HCT116 (cell line): ENCODE results near the gene CYP4F12. TPM values are rescaled to one million over a fixed set of nuclear protein-coding genes. Genes with fewer than 3 reads are reported as not detected.
A peak's percentile ranks its signal among the peaks of the same experiment; 100 is the strongest.

Experiments used
- ATAC-seq: fragments of 200-7000 bp; cut with Tn5 transposase; 2 replicates; pipeline ENCODE4 v1.9.1; 2020; ENCODE audit warnings: mild to moderate bottlenecking, moderate library complexity
- BruUV-seq: library from RNA; stranded (reverse); fragments of 400-500 nt; replicated peaks from 2 replicates; lab custom pipeline; 2021; lab: Mats Ljungman, UMichigan
- CTCF ChIA-PET: fragments of 300-600 bp; sonication (Branson Sonifier 250); formaldehyde crosslinking; loops from one replicate; lab custom pipeline; 2021; ENCODE audit warnings: antibody characterized with exemption; lab: Charles Lee
- POLR2A ChIA-PET: fragments of 300-600, 350-600 bp; sonication (Branson Sonifier 250); formaldehyde crosslinking; loops from one replicate; lab custom pipeline; 2021; ENCODE audit warnings: antibody characterized with exemption; lab: Charles Lee
- RAD21 ChIA-PET, 2 experiments: fragments of 300-600 bp; sonication (Branson Sonifier 250); formaldehyde crosslinking; loops; one replicate each; lab custom pipeline; 2023; ENCODE audit warnings: low total read pairs in 2 of 2; ENCODE audit not compliant: uncharacterized antibody in 2 of 2, unreplicated experiment in 2 of 2, low non-redundant PET in 1 of 2; lab: Charles Lee
- DNase-seq: peaks from one replicate; pipeline ENCODE4 v3.0.0-alpha.2; 2010; ENCODE audit warnings: low read depth, low spot score
- H2AFZ ChIP-seq: fragments of 200-600 bp; shearing (Covaris generic), sonication (generic); 2 replicates; pipeline ENCODE4 v1.6.1; 2017; ENCODE audit warnings: low read depth, mixed run types, mixed read lengths, antibody characterized with exemption, low read length; ENCODE audit not compliant: poor library complexity, severe bottlenecking
- H3K27ac ChIP-seq: 2 replicates; pipeline ENCODE4 v1.5.1; 2012; ENCODE audit warnings: low read depth, low read length
- H3K27me3 ChIP-seq: fragments of 200-600 bp; sonication (generic); 2 replicates; pipeline ENCODE4 v1.6.1; 2016; ENCODE audit warnings: mixed run types, low read length, mixed read lengths; ENCODE audit not compliant: insufficient read depth
- H3K36me3 ChIP-seq, 2 experiments: fragments of 200-500 bp in 1 of 2; fragments of 200-600 bp in 1 of 2; sonication (Bioruptor generic) in 1 of 2; sonication (generic) in 1 of 2; 2 replicates each; pipeline versions ENCODE4 v1.5.1 to v1.6.1; 2014 to 2016; ENCODE audit warnings: low read length in 2 of 2, inconsistent platforms in 1 of 2, mixed read lengths in 1 of 2, mixed run types in 1 of 2; ENCODE audit not compliant: insufficient read depth in 2 of 2, control insufficient read depth in 1 of 2
- H3K4me1 ChIP-seq, 2 experiments: fragments of 200-600 bp in 1 of 2; sonication (generic) in 1 of 2; 2 replicates each; pipeline versions ENCODE4 v1.5.1 to v1.6.1; 2012 to 2017; ENCODE audit warnings: low read length in 2 of 2, inconsistent platforms in 1 of 2, mild to moderate bottlenecking in 1 of 2, mixed read lengths in 1 of 2, mixed run types in 1 of 2, moderate library complexity in 1 of 2; ENCODE audit not compliant: insufficient read depth in 2 of 2, control insufficient read depth in 1 of 2
- H3K4me2 ChIP-seq: fragments of 200-600 bp; sonication (generic); 2 replicates; pipeline ENCODE4 v1.6.1; 2017; ENCODE audit warnings: mixed run types, low read length, mixed read lengths
- H3K4me3 ChIP-seq, 2 experiments: fragments of 200-600 bp in 1 of 2; sonication (generic) in 1 of 2; replicated peaks in 1 of 2; 2 replicates each; pipeline ENCODE4 v1.5.1; 2011 to 2016; ENCODE audit warnings: low read length in 2 of 2, control low read depth in 1 of 2, low read depth in 1 of 2, mild to moderate bottlenecking in 1 of 2, mixed read lengths in 1 of 2, mixed run types in 1 of 2
- H3K79me2 ChIP-seq: fragments of 200-600 bp; sonication (generic); 2 replicates; pipeline ENCODE4 v1.6.1; 2017; ENCODE audit warnings: mild to moderate bottlenecking, mixed run types, low read length, moderate library complexity, mixed read lengths; ENCODE audit not compliant: insufficient read depth
- H3K9ac ChIP-seq: fragments of 200-600 bp; sonication (generic); 2 replicates; pipeline ENCODE4 v1.6.1; 2016; ENCODE audit warnings: low read length, mixed read lengths
- H3K9me2 ChIP-seq: fragments of 200-600 bp; sonication (generic), shearing (Covaris generic); 2 replicates; pipeline ENCODE4 v1.6.1; 2017; ENCODE audit warnings: mixed run types, mild to moderate bottlenecking, moderate library complexity; ENCODE audit not compliant: insufficient read depth
- H3K9me3 ChIP-seq, 2 experiments: fragments of 200-500 bp in 1 of 2; fragments of 200-600 bp in 1 of 2; sonication (Bioruptor generic) in 1 of 2; sonication (generic) in 1 of 2; 2 replicates each; pipeline ENCODE4 v1.6.1; 2014 to 2017; ENCODE audit warnings: low read length in 2 of 2, mixed read lengths in 2 of 2, inconsistent platforms in 1 of 2, low read depth in 1 of 2, mild to moderate bottlenecking in 1 of 2, mixed run types in 1 of 2, moderate library complexity in 1 of 2; ENCODE audit not compliant: control insufficient read depth in 1 of 2, insufficient read depth in 1 of 2
- H4K20me1 ChIP-seq: fragments of 200-600 bp; sonication (generic), shearing (Covaris generic); 2 replicates; pipeline ENCODE4 v1.6.1; 2017; ENCODE audit warnings: mixed run types, mild to moderate bottlenecking, moderate library complexity; ENCODE audit not compliant: insufficient read depth
- ATF3 ChIP-seq: IDR thresholded peaks from 2 replicates; pipeline ENCODE4 v1.6.1; 2012
- MAX ChIP-seq: IDR thresholded peaks from 2 replicates; pipeline ENCODE4 v1.6.1; 2012
- POLR2AphosphoS5 ChIP-seq: IDR thresholded peaks from 2 replicates; pipeline ENCODE4 v1.6.1; 2011; ENCODE audit warnings: mild to moderate bottlenecking, low read depth, low read length, moderate library complexity
- RAD21 ChIP-seq: IDR thresholded peaks from 2 replicates; pipeline ENCODE4 v1.6.1; 2012; ENCODE audit warnings: low read depth, mild to moderate bottlenecking
- REST ChIP-seq: IDR thresholded peaks from 2 replicates; pipeline ENCODE4 v1.6.1; 2012; ENCODE audit warnings: low read depth
- SRF ChIP-seq: IDR thresholded peaks from 2 replicates; pipeline ENCODE4 v1.6.1; 2012; ENCODE audit warnings: low read depth
- TCF7L2 ChIP-seq: IDR thresholded peaks from 2 replicates; pipeline ENCODE4 v1.7.0; 2011; ENCODE audit warnings: borderline replicate concordance, inconsistent platforms; ENCODE audit not compliant: insufficient read depth, insufficient read length; ENCODE audit errors: extremely low read depth
- ZBTB33 ChIP-seq: IDR thresholded peaks from 2 replicates; pipeline ENCODE4 v1.6.1; 2011; ENCODE audit warnings: mild to moderate bottlenecking, low read length, moderate library complexity; ENCODE audit not compliant: insufficient replicate concordance; ENCODE audit errors: extremely low read depth
- intact Hi-C: fragments of 100-400 bp; cut with micrococcal nuclease; formaldehyde crosslinking; loops from 2 replicates; pipeline ENCODE4 v1.10.0; 2022
- total RNA-seq: library from RNA; stranded (reverse); gene quantifications from one replicate; pipeline ENCODE4 v1.2.1, GENCODE V29; 2021; ENCODE audit not compliant: unreplicated experiment

CYP4F12 gene
- total RNA-seq, 1 experiment from 2014 or later = 4.4 TPM

- H3K79me2 ChIP-seq = no peaks in the 10 kb centered on the region
- H3K9me2 ChIP-seq = no peaks in the 10 kb centered on the region
- ChIA-PET CTCF (no interaction called here), RAD21 (no interaction called here), POLR2A (no interaction called here)
- peaks cover 1% of the 10 kb centered on the region; the same call in 1 of the 2 replicates for H3K27me3 ChIP-seq
- BruUV-seq = no TSS peak
- intact Hi-C loops = no loop called here
- H4K20me1 ChIP-seq = no peaks in the 10 kb centered on the region
- ATAC-seq = no peak
- DNase-seq = no peak
- H3K4me1 ChIP-seq = no peaks in the 10 kb centered on the region
- H3K36me3 ChIP-seq = no peaks in the 10 kb centered on the region
- H3K4me3 ChIP-seq = no peak overlapping the region
- H3K9ac ChIP-seq = no peak overlapping the region
- H3K27ac ChIP-seq = no peak overlapping the region
- H3K4me2 ChIP-seq = no peak overlapping the region
- no peak overlapping the region for H2AFZ ChIP-seq
- TF ChIP-seq REST (peak; percentile 88), SRF (no peak)
- H3K9me3 ChIP-seq = no peaks in the 10 kb centered on the region
These were observed 11.9 kb downstream of the CYP4F12 start for GRCh38 chr19:15684828-15685227.

GRCh38 chr19:15696654-15697194, 23.8 kb downstream of the CYP4F12 start:
- H3K9ac ChIP-seq = no peak overlapping the region
- H3K4me3 ChIP-seq = no peak overlapping the region
- H3K36me3 ChIP-seq = no peaks in the 10 kb centered on the region
- no peaks in the 10 kb centered on the region for H3K9me2 ChIP-seq
- H4K20me1 ChIP-seq = no peaks in the 10 kb centered on the region
- no peak overlapping the region for H2AFZ ChIP-seq
- no peaks in the 10 kb centered on the region for H3K79me2 ChIP-seq
- BruUV-seq = no TSS peak
- ChIA-PET POLR2A (no interaction called here), CTCF (no interaction called here), RAD21 (no interaction called here)
- DNase-seq = no peak
- no peak overlapping the region for H3K27ac ChIP-seq
- no peaks in the 10 kb centered on the region for H3K9me3 ChIP-seq
- ATAC-seq = no peak
- intact Hi-C loops = no loop called here
- no peak overlapping the region for H3K4me2 ChIP-seq
- H3K27me3 ChIP-seq = peaks cover 10% of the 10 kb centered on the region; the same call in 1 of the 2 replicates
- H3K4me1 ChIP-seq = no peaks in the 10 kb centered on the region; a peak in 1 of 4 replicates
- TF ChIP-seq ZBTB33 (no peak), ATF3 (no peak), MAX (no peak), TCF7L2 (no peak), REST (no peak), POLR2AphosphoS5 (no peak), RAD21 (no peak), SRF (no peak)
